NCI-H345 (cell line): ENCODE data around the gene CHST7.

Source experiments
- DNase-seq: peaks from one replicate; lab custom pipeline; 2025; lab: John Stamatoyannopoulos, UW

CHST7 gene

GRCh38 chrX:46607916-46608315, 34.4 kb downstream of the CHST7 start:
- DNase-seq: no peak

GRCh38 chrX:46610070-46610658, 36.6 kb downstream of the CHST7 start:
- no peak for DNase-seq

GRCh38 chrX:46611658-46612362, 38.2 kb downstream of the CHST7 start:
- no peak for DNase-seq

GRCh38 chrX:46617906-46618305, 44.3 kb downstream of the CHST7 start:
- no peak for DNase-seq

GRCh38 chrX:46618947-46619346, 45.4 kb downstream of the CHST7 start:
- no peak for DNase-seq

GRCh38 chrX:46620505-46620904, 46.9 kb downstream of the CHST7 start:
- no peak for DNase-seq

- DNase-seq: no peak
These were observed 48.0 kb downstream of the CHST7 start for GRCh38 chrX:46621572-46621971.

GRCh38 chrX:46624090-46624786, 50.7 kb downstream of the CHST7 start:
- DNase-seq: no peak

- DNase-seq: no peak
These were observed 53.0 kb downstream of the CHST7 start for GRCh38 chrX:46626566-46626965.

- DNase-seq: no peak
These were observed 53.5 kb downstream of the CHST7 start for GRCh38 chrX:46627062-46627461.

- no peak for DNase-seq
These were observed 54.3 kb downstream of the CHST7 start for GRCh38 chrX:46627711-46628419.

- DNase-seq: no peak
These were observed 55.2 kb downstream of the CHST7 start for GRCh38 chrX:46628460-46629371.

- DNase-seq: no peak
These were observed 56.6 kb downstream of the CHST7 start for GRCh38 chrX:46630141-46630540.

- no peak for DNase-seq
These were observed 61.0 kb downstream of the CHST7 start for GRCh38 chrX:46634577-46634976.

- DNase-seq: no peak
These were observed 61.6 kb downstream of the CHST7 start for GRCh38 chrX:46635186-46635585.

- DNase-seq: no peak
These were observed 62.7 kb downstream of the CHST7 start for GRCh38 chrX:46636223-46636622.

GRCh38 chrX:46637938-46638337, 64.4 kb downstream of the CHST7 start:
- DNase-seq: no peak

- DNase-seq: no peak
These were observed 68.6 kb downstream of the CHST7 start for GRCh38 chrX:46642145-46642544.

GRCh38 chrX:46643636-46644035, 70.1 kb downstream of the CHST7 start:
- no peak for DNase-seq

- no peak for DNase-seq
These were observed 72.0 kb downstream of the CHST7 start for GRCh38 chrX:46645614-46646013.

- no peak for DNase-seq
These were observed 73.7 kb downstream of the CHST7 start for GRCh38 chrX:46647251-46647650.
